ENCODE results near the gene FHOD3.
"Not testable (repeated sequence)": the region's sequence is repeated elsewhere in the genome, so short reads cannot be mapped to it uniquely, and the experiment has no call there.

Gene FHOD3

GRCh38 chr18:36451454-36452251 lies 154.1 kb downstream of the FHOD3 start:
- DNase-seq (ENCODE audit: low spot score), result no peak

GRCh38 chr18:36454245-36454644 lies 156.7 kb downstream of the FHOD3 start:
- DNase-seq (ENCODE audit: low spot score), result no peak

GRCh38 chr18:36454848-36455458 lies 157.4 kb downstream of the FHOD3 start:
- DNase-seq (ENCODE audit: low spot score), result no peak

DNA sequence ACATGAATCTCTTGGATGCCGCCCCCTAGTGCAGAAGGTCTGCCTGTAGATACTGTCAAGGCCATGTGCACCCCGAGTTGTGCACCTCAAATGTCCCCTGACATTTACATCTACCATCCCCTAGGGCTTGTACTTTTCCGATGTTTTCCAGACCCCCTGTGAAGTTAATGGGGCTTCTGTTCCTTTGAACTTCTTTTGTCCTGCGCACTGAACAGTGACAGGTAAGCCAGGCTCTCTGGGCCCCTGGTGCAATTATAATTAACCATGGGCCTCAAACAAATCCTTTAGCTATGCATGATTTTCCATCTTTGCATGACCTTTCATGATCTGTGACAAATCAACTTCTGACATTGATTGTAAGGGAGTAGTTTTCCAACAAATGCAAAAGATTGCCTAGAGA lies 158.4 kb downstream of the FHOD3 start:
- no peak for DNase-seq (ENCODE audit: low spot score)

- DNase-seq (ENCODE audit: low spot score), result no peak
These were observed 159.1 kb downstream of the FHOD3 start for GRCh38 chr18:36456622-36457021.

- DNase-seq (ENCODE audit: low spot score), result no peak
These were observed 160.2 kb downstream of the FHOD3 start for GRCh38 chr18:36457683-36458082.

GRCh38 chr18:36458306-36458705 lies 160.8 kb downstream of the FHOD3 start:
- DNase-seq (ENCODE audit: low spot score), result no peak

- no peak for DNase-seq (ENCODE audit: low spot score)
These were observed 161.7 kb downstream of the FHOD3 start for GRCh38 chr18:36459203-36459602.

- no peak for DNase-seq (ENCODE audit: low spot score)
These were observed 162.3 kb downstream of the FHOD3 start for GRCh38 chr18:36459786-36460185.

DNA sequence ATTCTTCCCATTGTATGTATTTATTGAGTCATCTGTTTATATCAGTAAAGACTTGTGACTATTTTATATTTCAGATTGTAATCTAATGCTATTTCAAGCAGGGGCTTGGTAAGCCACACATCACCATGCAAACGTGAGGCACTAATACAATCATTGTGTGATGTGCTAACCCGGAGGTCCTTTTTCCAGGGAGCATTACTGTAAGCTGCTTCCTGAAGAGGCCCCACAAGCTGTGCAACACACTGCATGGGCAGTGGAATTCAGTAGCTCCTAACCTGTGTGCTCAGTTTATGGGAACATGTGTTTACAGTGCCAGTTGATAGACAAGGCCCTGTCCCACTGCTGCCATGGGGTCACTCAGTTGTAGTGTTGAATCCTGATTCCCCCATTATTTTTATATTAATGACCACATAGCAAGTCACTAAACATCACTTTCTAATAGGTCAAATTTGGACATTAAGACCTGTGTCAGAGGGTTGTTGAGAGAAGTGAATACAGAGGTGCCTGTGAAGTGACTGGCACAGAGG lies 162.9 kb downstream of the FHOD3 start:
- no peak for DNase-seq (ENCODE audit: low spot score)

GRCh38 chr18:36460854-36461253 lies 163.3 kb downstream of the FHOD3 start:
- no peak for DNase-seq (ENCODE audit: low spot score)

DNA sequence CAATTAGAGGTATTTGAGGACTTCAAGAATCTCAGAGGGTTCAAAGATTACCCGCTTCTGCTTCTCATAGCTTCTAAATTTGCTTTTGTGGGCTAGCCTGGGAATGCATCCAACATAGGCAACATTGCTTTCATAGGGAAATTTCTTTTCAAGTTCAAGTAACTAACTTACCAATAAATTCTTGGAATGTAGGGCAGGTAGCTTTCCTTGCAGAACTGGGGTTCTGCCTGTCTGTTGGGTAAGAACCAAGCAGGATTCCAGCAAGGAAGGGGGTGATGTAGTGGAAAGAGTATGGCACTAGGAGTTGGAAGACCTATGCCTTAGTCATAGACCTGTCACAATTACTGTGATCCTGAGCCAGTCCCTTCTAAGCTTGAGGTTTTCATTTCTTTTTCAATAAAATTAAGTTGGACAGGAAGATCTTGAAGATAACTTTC lies 164.1 kb downstream of the FHOD3 start:
- DNase-seq (ENCODE audit: low spot score), result no peak

DNA sequence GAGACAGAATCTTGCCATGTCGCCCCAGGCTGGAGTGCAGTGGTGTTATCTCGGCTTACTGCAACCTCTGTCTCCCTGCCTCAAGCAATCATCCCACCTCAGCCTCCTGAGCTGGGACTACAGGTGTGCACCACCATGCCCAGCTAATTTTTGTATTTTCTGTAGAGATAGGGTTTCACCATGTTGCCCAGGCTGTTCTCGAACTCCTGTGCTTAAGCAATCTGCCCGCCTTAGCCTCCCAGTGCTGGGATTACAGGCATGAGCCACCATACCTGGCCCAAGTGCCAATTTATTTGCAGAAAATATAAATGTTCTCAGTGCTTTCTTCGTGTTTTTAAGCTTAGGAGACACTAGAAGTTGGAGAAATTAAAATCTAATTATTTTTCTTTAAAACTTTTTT lies 166.0 kb downstream of the FHOD3 start:
- not testable (repeated sequence) for DNase-seq (ENCODE audit: low spot score)

DNA sequence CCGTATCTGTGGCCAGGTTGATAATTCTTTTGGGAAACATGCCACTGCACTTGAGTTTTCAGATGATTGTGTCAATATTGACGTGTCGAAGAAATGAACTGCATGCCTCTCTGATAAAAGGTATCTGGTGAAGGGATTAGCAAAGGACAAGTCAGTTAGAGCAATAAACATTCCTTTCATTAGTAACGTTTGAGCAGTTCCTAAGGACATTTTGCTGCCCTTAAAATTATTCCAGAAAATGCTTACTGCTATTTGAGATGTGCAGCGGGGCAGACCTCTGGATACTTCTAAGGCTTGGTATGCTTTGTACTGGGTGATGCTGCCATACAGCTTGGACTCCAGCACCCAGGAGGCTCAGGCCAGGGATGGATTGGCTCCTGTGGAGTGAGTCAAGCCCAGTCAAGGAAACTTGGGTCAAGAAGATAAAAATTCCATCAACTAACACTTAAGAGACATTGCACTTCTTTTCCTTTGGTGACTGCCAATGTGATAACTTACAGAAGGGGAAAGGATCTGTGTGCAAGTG lies 166.7 kb downstream of the FHOD3 start:
- DNase-seq (ENCODE audit: low spot score), result no peak

- no peak for DNase-seq (ENCODE audit: low spot score)
These were observed 167.8 kb downstream of the FHOD3 start for GRCh38 chr18:36465276-36465675.

- no peak for DNase-seq (ENCODE audit: low spot score)
These were observed 168.5 kb downstream of the FHOD3 start for GRCh38 chr18:36465970-36466369.

- DNase-seq (ENCODE audit: low spot score), result no peak
These were observed 170.1 kb downstream of the FHOD3 start for GRCh38 chr18:36467614-36468013.

- no peak for DNase-seq (ENCODE audit: low spot score)
These were observed 170.6 kb downstream of the FHOD3 start for GRCh38 chr18:36468161-36468560.

DNA sequence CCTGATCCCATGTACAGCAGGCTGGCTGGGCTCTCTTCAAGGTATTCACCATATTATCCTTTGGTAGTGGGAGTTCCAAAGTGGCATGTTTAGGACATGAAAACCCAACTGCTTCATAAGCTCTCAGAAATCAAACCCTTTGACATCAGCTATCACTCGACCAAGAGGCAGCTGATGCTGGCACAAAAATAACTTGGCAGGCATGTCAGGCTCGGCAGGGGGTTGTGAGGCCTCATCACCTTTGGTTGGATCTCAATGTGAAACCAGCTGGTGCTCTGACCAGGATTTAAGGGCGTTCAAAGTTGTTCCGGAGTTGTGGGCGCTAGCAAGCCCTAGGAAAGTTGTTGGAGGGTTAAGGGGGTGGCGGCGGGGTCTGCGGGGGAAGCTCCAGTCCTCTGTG lies 171.9 kb downstream of the FHOD3 start:
- DNase-seq (ENCODE audit: low spot score), result no peak

DNA sequence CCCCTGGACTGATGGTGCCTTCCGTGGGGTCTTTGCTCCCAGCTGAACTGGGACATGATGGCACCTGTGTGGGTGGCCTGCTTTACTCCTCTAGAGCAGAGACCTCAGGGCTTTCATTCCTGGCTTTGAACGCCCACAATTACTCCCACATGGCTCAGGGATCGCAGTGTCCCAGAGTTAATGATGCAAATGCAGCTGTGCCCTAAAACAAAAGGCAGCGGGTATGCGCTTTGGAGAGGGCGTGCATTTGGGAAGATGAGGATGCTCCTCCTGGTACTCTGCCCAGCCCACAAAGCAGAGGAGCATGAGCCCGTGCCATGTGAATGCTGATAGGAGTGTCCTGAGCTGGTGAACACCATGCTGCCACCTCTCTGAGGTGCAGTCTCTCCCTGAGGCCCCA lies 173.4 kb downstream of the FHOD3 start:
- no peak for DNase-seq (ENCODE audit: low spot score)

- no peak for DNase-seq (ENCODE audit: low spot score)
These were observed 173.9 kb downstream of the FHOD3 start for GRCh38 chr18:36471393-36471792.

DNA sequence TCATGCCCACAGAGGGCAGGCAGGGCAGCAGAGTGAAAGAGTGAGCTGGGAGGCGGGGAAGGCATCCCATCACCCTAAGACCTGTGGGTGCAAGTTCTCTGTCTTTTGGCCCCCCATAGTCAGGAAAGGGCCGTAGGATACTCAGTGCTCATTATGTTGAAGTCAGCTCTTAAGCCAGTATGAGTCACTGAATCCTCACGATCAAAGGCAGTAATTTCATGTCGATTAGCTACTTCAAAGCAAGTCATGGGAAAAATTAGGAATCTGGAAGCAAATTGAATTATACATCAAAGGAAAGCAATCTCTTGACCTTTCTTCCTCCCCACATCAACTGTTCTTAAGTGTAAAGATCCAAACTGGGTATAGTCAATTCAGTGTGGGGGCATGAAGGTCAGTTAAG lies 178.9 kb downstream of the FHOD3 start:
- DNase-seq (ENCODE audit: low spot score), result no peak

DNA sequence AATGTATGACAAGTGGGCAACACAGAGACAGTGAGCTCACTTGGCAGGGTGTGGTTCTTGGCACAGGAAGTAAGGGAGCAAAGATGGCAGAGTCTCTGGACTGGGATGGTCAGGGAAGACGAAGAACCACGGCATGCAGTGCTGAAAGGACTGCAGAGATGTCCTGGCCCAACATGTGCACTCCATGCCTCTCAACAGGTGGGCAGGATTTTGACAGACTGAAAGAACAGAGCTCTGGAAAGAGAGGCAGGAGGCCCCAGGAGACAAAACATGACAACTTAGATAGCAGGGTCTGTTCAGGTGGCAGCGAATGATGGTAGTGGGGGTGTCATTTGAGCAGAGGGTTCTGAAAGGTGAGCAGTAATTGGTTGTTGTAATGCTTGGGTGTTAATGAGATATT lies 180.3 kb downstream of the FHOD3 start:
- DNase-seq (ENCODE audit: low spot score), result no peak
